Measurements from ENCODE around the gene SMC1B.
"Not testable (repeated sequence)": the region's sequence is repeated elsewhere in the genome, so short reads cannot be mapped to it uniquely, and the experiment has no call there.

SMC1B gene

DNA sequence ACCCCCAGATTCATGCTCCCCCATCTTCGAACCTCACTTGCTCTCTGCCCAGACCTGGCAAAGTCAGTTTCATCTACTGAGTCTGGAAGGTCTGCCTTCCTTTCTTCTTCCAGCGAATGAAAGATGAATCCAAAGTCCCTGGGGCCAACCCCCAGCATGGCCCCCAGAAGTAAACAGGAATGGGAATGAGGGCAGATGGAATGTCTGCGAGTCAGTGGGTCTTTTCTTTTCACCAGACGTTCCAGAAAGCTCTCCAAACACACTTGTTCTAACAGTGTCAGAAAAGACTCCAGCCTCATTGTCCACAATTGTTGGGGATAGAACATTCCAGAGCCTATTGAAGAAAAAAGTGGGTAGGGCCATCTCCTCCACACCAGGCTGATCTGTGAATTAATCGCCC lies 28.7 kb upstream of the SMC1B start:
- no peak for DNase-seq (ENCODE audit: low read depth)

DNA sequence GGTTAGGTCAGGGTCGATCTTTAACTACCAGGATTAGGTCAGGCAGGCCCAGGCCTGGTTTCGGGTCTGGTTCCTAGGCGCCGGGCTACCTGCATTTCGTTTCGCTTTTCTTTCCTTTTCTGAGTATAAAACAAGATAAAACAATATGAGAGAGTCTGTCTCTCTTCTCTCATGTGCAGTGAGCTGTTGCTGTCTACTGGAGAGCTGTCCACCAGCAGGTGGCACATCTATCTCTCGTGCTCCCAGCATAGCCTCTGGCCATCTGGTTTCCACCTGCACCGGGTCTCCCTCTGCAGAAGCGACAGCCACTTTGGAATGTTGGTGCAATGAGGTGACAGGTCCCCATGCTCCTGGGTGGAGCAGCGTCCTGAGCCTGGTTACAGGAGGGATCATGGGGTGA lies 27.7 kb upstream of the SMC1B start:
- DNase-seq (ENCODE audit: low read depth): peak; percentile 19

DNA sequence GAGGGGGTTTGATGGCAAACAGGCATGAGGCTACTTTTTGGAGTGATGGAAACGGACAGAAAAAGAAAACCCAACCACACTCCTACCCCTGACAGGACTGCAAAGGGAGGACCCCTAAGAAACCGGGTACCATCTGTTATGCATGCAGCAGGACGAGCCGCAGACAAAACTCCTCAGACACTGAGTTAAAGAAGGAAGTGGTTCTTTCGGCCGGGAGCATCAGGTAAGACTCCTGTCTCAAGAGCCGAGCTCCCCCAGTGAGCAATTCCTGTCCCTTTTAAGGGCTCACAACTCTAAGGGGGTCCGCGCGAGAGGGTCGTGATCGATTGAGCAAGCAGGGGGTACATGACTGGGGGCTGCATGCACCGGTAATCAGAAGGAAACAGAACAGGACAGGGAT lies 27.3 kb upstream of the SMC1B start:
- DNase-seq (ENCODE audit: low read depth): not testable (repeated sequence)

DNA sequence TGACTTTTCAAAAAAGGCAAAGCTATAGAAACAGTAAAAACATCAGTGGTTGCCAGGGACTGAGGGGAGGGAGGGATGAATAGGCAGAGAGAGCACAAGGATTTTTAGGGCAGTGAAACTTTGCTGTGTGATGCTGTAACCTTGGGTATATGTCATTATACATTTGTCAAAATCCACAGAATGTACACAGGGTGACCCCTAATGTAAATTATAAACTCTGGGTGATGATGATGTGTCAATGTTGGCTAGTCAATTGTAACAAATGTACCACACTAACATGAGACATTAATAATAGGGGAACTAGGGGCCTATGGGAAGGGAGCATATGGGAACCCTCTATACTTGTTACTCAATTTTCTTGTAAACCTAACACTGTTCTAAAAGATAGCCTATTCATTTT lies 24.9 kb upstream of the SMC1B start:
- DNase-seq (ENCODE audit: low read depth): no peak

DNA sequence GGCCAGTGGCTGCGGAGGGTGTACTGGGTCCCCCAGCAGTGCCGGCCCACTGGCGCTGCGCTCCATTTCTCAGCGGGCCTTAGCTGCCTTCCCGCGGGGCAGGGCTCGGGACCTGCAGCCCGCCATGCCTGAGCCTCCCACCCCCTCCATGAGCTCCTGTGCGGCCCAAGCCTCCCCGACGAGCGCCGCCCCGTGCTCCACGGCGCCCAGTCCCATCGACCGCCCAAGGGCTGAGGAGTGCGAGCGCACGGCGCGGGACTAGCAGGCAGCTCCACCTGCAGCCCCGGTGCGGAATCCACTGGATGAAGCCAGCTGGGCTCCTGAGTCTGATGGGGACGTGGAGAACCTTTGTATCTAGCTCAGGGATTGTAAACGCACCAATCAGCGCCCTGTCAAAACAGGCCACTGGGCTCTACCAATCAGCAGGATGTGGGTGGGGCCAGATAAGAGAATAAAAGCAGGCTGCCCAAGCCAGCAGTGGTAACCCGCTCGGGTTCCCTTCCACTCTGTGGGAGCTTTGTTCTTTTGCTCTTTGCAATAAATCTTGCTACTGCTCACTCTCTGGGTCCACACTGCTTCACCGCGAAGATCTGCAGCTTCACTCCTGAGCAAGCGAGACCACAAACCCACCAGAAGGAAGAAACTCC lies 23.6 kb upstream of the SMC1B start:
- DNase-seq (ENCODE audit: low read depth): not testable (repeated sequence)

DNA sequence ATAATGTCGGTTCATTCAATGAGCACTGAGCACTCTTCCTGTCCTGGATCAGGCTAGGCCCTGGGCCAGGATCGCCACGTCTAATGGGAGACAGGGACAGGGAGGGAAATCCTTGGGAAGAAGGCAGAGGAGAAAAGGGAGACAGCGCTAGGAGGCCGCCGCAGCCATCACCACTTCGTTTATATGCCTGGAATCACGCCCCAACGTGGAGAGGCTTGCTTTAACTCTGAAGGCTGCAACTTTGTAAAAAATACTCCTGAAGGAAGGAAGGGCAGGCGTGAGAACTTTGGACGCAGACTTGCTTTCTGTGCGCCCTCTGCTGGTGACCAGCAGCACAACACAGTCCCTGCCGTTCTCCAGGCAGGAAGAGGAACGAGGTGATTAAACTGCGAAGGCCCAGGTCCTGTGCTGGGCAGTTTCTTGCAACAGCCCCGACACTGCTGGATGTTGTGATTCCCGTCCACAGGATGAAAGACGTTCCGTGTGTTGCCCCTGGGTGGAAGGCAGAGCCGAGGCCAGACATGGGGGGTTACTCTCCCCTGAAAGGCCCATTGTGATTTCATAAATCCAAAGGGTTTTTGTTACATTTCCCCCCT lies 22.2 kb upstream of the SMC1B start:
- DNase-seq (ENCODE audit: low read depth): peak; percentile 67

DNA sequence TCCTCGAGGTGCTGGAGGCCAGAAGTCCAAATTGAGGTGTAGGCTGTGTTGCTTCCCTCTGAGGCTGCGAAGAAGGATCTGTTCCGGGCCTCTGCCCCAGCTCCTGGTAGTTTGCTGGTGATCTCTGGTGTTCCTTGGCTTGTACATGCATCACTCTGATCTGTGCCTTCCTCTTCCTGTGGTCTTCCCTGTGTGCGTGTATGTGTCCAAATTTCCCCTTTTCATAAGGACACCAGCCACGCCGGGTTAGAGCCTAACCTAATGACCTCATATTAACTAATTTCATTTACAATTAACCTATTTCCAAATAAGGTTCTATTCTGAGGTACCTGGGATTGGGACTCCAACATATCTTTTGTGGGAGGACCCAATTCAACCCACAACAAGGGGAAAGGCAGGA lies 21.6 kb upstream of the SMC1B start:
- no peak for DNase-seq (ENCODE audit: low read depth)

DNA sequence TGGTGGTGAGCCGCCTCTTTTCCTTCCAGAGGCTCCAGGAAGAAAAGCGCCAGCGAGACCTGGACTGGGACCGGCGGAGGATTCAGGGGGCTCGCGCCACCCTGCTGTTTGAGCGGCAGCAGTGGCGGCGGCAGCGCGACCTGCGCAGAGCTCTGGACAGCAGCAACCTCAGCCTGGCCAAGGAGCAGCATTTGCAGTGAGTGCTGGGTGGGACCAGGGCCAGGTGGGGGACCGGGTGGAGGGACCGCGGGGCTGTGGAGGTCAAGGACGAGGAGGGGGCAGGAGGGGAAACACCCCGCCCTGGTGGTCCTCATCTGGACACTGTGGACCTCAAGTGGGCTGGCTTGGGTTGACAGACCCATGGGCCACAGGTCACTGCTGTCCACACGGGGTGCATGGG lies 17.5 kb upstream of the SMC1B start:
- no peak for DNase-seq (ENCODE audit: low read depth)

DNA sequence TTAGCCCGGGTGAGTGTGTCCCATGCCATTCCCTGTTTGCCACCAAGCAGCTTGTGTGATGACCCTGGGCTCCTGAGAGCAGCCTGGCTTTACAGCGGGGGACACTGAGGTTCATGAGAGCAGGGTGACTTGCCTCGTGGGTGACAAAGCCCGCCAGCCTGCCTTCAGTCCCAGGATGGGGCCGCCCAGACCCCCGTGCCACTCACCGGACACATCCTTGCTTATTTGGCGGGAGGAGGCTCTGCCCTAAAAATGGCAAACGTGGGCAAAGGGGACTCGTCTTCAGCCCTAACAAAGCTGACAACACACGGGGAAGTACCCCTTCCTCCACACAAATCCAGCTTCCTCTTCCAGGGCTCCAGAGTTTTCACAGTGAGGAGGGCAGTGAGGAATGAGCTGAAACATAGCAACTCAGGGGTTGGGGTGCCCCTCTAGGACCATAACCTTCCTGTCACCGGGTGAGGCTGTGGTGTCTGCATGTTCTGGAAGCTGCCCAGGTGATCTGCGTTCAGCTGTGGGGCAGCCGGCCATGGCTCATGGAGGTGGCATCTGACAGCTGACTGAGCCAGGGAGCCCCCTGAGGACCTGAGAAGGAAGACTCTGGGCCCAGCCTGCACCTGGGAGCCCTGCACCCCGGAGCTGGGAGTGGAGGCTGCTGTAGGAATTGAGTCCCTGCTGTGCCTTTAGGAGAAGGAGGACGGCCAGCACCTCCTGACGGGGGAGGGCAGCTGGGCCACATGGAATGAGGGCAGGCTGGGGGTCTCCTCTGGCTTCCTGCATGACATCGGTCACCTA lies 16.8 kb upstream of the SMC1B start:
- DNase-seq (ENCODE audit: low read depth): no peak

DNA sequence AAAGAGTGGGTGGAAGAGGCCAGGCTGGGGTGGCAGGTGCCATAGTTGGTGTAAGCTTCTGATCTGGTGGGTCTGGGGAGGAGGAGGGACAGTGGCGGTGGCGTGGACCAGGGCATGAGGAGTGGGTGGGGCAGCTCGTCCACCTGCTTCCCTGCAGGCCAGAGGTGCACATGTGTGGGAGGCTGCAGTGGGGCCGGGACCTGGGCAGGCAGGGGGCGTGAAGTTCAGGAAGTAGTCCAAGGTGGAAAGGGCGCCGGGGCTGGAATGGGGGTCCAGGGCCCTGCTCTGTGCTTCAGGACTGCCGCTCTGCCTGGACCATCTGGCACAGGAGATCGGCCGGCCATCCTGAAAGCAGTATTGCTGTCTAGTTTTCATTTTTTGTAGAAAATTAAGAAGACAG lies 16.0 kb upstream of the SMC1B start:
- DNase-seq (ENCODE audit: low read depth): no peak

DNA sequence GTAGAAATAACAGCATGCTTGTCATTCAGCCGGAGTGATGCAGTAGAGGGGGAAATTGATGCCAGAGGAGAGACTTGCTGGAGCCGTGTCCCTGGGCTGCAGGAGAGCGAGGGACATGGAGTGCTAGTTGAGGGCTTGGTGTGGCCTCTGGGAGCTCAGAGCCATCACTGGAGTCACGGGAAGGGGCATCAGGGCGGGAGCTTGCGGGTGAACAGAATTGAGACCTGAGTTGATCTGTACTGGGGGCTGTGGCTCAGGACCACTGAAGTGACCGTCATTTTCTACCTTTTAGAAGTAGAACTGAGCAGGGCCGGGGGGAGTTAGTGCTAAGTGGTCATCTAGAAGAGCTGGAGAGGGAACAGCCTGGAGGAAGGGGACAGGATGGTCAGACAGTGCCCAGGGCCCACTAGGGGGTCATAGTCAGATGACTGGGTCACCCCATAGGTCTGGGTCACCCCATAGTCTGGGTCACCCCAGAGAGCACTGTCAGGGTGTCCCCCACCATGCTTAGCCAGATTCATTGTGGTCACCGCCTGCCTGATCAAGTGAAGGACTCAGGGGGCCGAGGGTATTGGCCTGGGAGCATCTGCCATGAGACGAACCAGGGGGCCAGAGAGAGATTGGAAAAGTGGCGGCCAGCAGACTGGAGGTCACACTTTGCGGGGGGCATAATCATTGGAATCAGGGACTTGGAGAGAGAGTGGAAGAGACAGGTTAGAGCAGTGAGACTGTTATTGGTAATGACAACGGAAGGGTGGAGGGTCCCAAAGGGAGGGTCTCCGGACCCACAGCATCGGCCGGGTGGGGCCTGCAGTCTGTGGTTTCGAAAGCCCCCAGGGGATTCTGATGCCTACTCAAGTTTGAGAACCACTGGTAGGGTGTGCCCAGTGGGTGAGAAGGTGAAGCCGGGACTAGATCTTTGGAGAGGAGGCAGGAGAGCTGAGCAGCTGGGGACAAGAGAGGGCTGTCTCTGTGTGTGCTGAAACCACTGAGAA lies 15.3 kb upstream of the SMC1B start:
- no peak for DNase-seq (ENCODE audit: low read depth)

DNA sequence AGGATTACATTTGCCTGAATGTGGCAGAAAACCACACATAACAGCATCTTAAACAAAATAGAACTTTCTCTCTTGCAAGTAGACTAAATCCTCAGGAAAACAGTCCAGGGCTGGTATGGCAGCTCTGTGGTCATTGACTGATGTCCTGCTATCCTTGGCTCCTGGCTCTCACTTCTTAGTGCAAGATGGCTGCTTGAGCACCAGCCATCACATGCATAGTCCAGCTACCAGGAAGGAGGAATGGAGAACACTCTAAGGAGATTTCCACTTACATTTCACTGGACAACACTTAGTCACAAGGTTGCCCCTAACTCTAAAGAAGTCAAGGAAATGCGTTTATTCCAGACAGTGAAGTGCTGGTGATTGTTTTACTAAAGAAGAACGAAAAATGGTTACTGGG lies 13.7 kb upstream of the SMC1B start:
- DNase-seq (ENCODE audit: low read depth): no peak

DNA sequence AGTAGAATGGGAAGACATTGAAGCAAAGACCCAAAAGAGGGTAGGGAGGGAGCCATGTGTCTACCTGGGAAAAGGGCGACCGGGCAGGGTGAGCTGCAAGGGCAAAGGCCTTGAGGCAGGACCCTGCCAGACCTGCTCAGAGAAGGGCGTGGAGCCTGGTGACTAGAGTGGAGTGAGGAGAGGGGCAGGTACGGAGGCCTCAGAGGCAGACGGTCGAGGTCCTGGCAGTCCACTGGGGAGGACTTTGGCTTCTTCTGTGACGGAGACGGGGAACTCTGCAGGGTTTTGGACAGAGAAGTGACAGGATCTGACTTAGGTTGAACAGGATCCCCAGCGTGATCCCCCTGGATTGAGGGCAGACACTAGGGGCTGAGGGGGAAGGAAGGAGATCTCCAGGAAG lies 13.0 kb upstream of the SMC1B start:
- DNase-seq (ENCODE audit: low read depth): no peak

DNA sequence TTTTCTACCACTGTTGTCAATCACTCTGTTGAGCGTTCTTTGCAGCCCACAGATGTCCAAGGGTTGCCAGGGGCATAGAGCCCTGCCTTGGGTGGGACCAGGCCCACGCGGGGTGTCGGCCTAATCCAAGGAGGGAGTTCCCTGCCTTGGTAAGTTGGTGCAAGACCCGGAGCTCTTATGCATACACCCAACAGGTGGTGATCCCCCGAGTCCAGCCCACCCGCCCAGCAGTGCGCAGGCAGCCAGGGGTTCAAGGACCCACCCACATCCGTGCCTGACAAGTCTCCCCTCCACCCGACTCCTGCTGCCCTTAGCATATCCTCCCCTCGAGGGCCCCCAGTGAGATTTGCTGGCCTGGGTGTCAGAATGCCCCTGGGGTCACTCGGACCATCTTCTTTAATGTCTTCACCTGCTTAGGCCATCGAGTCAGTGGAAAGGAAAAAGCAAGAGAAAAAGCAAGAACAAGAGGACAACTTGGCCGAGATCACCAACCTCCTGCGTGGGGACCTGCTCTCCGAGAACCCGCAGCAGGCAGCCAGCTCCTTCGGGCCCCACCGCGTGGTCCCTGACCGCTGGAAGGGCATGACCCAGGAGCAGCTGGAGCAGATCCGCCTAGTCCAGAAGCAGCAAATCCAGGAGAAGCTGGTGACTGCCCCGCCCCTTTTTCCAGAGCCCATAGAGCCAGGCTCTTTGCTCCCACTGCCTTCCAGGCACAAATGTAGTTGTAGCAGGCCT lies 12.3 kb upstream of the SMC1B start:
- no peak for DNase-seq (ENCODE audit: low read depth)

DNA sequence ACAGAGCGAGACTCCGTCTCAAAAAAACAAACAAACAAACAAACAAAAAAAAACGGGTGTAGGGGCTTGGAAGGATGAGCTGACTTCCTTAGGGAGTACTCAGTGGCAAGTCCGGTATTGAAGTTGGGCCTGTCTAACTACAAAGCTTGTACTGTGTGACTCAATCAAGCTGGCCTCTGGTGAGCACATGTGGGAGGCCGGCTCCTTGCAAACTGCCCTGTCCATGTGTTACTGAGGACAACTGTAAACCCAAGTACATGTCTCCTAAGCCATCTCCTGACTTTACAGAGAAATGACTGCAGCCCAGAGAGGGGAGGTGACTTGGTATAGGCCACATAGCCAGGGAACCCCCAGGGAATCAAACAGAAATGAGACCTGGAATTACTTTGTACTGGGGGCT lies 11.7 kb upstream of the SMC1B start:
- DNase-seq (ENCODE audit: low read depth): no peak

DNA sequence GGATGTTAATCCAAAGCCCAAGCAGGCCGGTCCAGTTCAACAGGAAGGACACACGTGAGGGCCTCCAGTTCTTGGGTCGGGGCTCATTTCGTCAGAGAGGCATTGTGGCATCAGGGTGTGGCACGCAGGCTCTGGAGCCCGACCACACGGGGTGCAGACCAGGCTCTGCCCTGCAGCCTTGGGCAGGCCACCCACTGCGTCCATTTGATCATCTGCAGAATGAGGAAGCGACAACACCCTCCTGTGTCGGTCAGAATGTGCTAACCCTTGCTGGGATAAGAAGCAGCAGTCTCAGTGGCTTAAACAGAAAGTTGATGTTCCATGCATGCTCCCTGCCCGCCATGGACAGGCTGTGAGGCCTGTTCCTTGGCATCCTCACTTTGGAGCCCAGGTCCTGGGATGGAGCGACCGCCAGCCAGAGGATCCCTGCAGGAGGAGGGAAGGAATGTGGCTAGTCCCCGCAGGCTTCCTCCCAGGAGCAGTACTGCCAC lies 10.9 kb upstream of the SMC1B start:
- no peak for DNase-seq (ENCODE audit: low read depth)

DNA sequence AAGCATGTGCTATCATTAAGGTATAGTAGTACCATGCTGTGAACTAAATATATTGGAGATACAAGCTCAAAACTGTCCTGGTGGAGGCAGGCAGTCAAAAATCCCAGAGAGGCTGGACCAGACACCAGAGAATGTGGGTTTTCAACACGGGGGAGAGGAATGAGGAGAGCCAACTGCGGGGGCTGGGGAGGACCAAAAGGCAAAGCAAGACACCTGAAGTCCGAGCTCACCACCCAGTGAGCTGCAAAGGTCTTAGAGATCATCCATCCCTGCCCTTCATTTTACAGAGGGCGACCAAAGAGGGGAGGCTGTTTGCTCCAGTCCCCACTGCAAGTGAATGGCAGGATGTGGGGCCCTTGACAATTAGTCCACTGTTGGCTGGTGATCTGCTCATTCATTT lies 10.1 kb upstream of the SMC1B start:
- DNase-seq (ENCODE audit: low read depth): no peak

DNA sequence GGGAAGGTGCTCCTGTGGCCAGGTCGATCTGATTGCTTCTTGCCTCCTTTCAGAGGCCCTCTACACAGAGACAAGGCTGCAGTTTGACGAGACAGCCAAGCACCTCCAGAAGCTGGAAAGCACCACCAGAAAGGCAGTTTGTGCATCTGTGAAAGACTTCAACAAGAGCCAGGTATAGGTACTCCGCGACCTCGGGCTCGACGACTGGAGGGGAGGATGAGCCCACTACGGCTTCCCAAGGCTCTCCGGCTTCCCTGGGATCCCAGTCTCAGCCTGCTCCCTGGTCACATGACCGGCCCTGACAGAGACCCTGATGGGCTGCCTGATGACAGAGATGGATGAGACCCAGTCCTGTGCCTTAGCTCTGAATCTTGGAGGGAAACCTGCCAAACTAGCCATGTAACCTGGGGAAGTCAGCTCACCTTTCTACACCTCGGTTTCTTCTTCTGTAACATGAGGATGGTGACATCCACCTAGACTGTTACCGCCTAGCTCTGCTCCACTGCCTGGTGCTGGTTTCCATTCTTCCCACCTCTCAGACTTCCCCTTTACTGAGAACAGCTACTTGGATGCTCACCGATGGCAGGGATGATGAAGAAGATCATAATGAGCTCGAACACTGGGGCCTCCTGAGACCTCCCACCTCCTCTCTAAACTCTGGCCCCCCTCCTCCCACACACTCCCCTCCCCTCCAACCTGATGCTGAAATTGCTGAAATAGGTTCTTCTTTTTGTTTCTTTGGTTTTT lies 9.0 kb upstream of the SMC1B start:
- DNase-seq (ENCODE audit: low read depth): no peak

DNA sequence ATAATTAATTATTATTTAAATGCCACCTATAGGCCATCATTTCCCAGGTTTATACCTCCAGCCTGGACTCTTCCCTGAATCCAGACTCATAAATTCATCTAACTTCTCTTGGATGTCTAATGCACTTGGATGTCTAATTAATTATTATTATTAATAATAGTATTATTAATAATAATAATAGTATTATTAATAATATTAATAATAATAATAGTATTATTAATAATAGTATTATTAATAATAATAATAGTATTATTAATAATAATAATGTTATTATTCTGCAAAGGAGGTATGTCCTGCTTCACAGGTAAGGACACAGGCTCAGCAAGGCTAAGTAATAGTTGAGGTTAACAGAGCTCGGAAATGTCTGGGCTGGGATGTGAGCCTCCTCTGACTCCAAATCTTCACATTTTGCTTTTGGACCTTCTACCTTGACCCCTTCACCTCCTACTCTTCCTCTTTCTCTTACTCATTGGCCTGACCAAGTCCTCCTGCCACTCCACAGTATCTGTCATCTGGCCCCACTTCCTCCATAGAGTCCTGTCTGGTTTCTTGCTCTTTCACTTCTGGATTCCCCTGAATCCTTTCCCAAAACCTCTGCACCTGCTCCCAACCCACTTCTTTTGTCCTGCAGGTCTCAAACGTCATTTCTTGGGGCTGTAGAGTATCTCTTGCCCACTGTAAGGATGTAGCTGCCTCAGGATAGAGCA lies 8.1 kb upstream of the SMC1B start:
- DNase-seq (ENCODE audit: low read depth): no peak

DNA sequence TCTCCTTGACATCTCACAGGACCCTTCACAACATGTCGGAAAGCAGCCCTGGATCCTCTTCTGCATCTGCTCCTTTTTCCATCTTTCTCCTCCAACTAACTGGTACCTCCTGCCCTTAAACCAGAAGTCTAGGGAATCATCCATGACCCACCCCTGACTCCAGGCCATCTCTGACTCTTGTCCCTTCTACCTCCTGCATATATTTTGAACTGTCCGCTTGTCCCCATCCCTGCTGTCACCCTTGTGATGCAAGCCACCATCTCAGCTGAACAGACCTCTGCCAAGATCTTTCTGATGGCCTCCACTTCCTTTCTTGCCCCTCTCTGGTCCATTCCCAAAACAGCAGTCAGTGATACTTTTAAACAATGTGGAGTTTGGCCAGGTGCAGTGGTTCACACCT lies 7.1 kb upstream of the SMC1B start:
- no peak for DNase-seq (ENCODE audit: low read depth)
